ENCODE measurements around the gene RBM26.

DNA sequence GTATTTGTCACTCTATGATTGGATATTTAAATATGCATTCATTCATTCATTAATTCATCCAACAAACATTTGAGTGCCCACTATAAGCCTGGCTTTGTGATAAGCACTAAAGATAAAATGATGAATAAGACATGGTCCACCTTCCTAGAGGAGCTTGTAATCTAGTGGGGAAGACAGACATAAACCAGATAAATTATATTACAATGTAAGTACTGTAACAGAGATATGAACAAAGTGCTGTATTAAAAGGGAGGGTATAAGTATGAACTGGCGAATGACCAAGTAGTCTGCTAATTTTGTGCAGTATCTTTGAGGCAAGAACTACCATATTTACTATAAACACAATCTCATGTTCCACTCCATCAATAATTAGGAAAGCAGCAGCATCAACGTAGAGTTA, 88.2 kb downstream of the RBM26 start:
- TF ChIP-seq GATA2 (IDR thresholded peaks at IDR 0.05; ENCODE audit: low read depth, low read length) (no peak), GATA3 (IDR thresholded peaks at IDR 0.05; ENCODE audit: low read depth, low read length) (peak; percentile 45; the same call in 1 of the 2 replicates)
